Naive thymus-derived CD8-positive, alpha-beta T cell (primary cell): ENCODE results near the gene LRFN5. TPM values are rescaled to one million over a fixed set of nuclear protein-coding genes. Genes with fewer than 3 reads are reported as not detected.

Experiments
- ATAC-seq, 2 donors: fragments of 150-1000 bp; cut with Tn5 transposase in 1 of 2; sonication (Bioruptor Pico), chemical (Tn5 transposase) in 1 of 2; 1 replicate in 1 of 2; 2 replicates in 1 of 2; pipeline ENCODE4 v1.10.0; 2021; ENCODE audit warnings: mild to moderate bottlenecking in 2 of 2, moderate library complexity in 2 of 2
- POLR2A ChIA-PET: fragments of 350-600 bp; sonication (Branson Sonifier 250); formaldehyde crosslinking; loops from one replicate; lab custom pipeline; 2021; ENCODE audit warnings: antibody characterized with exemption; lab: Charles Lee
- DNase-seq, 10 donors: peaks; one replicate each; pipeline versions ENCODE4 v3.0.0 to v3.0.0-alpha.2; 2020 to 2022
- H3K27ac Mint-ChIP-seq, 10 donors: one replicate each; pipeline ENCODE4 v1.8.0; 2020 to 2022; ENCODE audit warnings: mild to moderate bottlenecking in 10 of 10, mixed read lengths in 10 of 10, moderate library complexity in 4 of 10, inconsistent platforms in 1 of 10
- H3K27me3 Mint-ChIP-seq, 5 donors: one replicate each; pipeline ENCODE4 v1.8.0; 2021 to 2022; ENCODE audit warnings: mixed read lengths in 5 of 5
- H3K36me3 Mint-ChIP-seq, 3 donors: one replicate each; pipeline ENCODE4 v1.8.0; 2020 to 2022; ENCODE audit warnings: mixed read lengths in 3 of 3, mild to moderate bottlenecking in 2 of 3, inconsistent platforms in 1 of 3
- H3K4me1 Mint-ChIP-seq, 4 donors: one replicate each; pipeline ENCODE4 v1.8.0; 2021 to 2022; ENCODE audit warnings: mixed read lengths in 4 of 4
- H3K4me3 Mint-ChIP-seq, 10 donors: one replicate each; pipeline ENCODE4 v1.8.0; 2020 to 2022; ENCODE audit warnings: mild to moderate bottlenecking in 10 of 10, mixed read lengths in 10 of 10, moderate library complexity in 6 of 10, inconsistent platforms in 1 of 10
- H3K9me3 Mint-ChIP-seq, 9 donors: one replicate each; pipeline ENCODE4 v1.8.0; 2020 to 2022; ENCODE audit warnings: mixed read lengths in 9 of 9, mild to moderate bottlenecking in 3 of 9, inconsistent platforms in 1 of 9, moderate library complexity in 1 of 9
- polyA plus RNA-seq, 3 donors: library from polyadenylated mRNA; unstranded; fragments of 300-500 nt; fragmentation: Illumina TruSeq; gene quantifications; one replicate each; pipeline ENCODE4 v1.2.3, GENCODE V29; 2021
- total RNA-seq, 8 experiments: library from RNA in 2 of 8; stranded (reverse) in 2 of 8; gene quantifications; one replicate each; pipeline ENCODE4 v1.2.3 and lab custom pipeline; 2021 to 2026

LRFN5 gene
- total and polyA plus RNA-seq, 5 experiments from 2014 or later: not detected

DNA sequence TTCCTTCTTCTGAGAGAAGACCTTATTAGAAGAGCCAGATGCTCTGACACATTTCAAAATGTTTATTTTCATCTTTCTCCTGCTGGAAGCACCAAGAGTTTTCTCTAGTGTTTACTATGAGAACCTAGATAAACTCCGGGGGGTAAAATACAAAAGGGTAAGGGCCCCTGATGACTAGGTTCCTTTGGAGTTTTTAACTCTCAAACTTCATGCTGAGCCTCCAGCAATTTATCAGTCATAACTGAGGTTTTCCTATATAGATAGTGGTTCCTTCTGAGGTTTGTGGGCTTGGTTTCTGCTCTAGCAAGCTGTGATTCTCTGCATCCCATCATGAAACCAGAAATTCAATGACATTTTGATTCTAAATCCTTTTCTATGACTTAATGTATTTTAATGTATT, 210.9 kb downstream of the LRFN5 start:
- peaks cover 1 to 14% (median 5%) of the 10 kb centered on the region in 9 donors for H3K9me3 Mint-ChIP-seq
- DNase-seq (no peak), ATAC-seq (no peak)
- H3K4me3 Mint-ChIP-seq: no peak overlapping the region
- no peaks in the 10 kb centered on the region for H3K27me3 Mint-ChIP-seq
- no peaks in the 10 kb centered on the region for H3K4me1 Mint-ChIP-seq
- H3K36me3 Mint-ChIP-seq: no peaks in the 10 kb centered on the region
- POLR2A ChIA-PET: no interaction called here
- H3K27ac Mint-ChIP-seq: no peak overlapping the region

DNA sequence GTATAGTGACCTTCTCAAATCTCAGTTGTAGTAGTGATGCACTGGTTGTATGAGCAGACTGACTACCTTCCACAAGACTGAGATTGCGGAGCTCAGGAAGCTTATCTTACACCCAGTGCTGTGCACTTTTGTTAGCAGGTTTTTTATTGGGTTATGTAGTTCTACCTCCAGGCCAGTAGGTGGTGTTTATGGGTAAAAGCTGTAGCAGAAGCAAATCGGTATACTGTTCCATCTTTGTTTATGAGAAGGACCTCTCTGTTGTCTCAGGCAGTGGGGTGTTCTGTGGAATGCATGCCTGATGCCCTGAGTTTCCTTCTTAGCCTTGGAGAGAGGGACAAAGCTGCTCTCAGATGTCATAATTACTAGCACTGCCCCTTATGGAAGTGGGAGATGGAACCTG, 217.8 kb downstream of the LRFN5 start:
- DNase-seq (no peak), ATAC-seq (no peak)
- no peaks in the 10 kb centered on the region for H3K4me1 Mint-ChIP-seq
- peaks cover 8 to 31% (median 20%) of the 10 kb centered on the region in 9 donors for H3K9me3 Mint-ChIP-seq
- peaks cover 0 to 7% (median 3%) of the 10 kb centered on the region in 3 donors for H3K36me3 Mint-ChIP-seq
- H3K27me3 Mint-ChIP-seq: no peaks in the 10 kb centered on the region
- H3K27ac Mint-ChIP-seq: no peak overlapping the region
- POLR2A ChIA-PET: no interaction called here
- no peak overlapping the region for H3K4me3 Mint-ChIP-seq

DNA sequence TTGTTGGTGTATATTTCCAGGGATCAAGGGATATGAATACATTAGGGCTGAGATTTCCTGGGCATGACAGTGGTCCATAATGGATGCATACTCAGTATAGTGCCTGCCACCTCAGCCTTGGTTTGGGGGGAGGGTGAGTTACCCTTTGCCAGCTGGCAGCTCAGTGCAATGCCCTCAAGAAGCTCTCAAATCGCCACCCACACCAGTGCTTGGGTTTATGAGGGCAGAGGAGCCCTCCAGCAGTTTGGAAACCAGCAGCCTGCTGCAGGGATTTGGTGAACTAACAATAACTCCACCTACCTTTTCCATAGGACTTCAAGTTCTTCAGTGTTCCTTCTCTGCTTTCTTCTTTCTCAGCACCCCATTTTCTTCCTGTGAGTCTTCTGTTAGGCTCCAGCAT, 218.9 kb downstream of the LRFN5 start:
- H3K27me3 Mint-ChIP-seq: no peaks in the 10 kb centered on the region
- no peak for ATAC-seq
- H3K4me1 Mint-ChIP-seq: no peaks in the 10 kb centered on the region
- peaks cover 0 to 7% (median 3%) of the 10 kb centered on the region in 3 donors for H3K36me3 Mint-ChIP-seq
- POLR2A ChIA-PET: no interaction called here
- H3K9me3 Mint-ChIP-seq: peaks cover 8 to 31% (median 20%) of the 10 kb centered on the region in 9 donors
- H3K27ac Mint-ChIP-seq: no peak overlapping the region
- H3K4me3 Mint-ChIP-seq: no peak overlapping the region
- no peak for DNase-seq

DNA sequence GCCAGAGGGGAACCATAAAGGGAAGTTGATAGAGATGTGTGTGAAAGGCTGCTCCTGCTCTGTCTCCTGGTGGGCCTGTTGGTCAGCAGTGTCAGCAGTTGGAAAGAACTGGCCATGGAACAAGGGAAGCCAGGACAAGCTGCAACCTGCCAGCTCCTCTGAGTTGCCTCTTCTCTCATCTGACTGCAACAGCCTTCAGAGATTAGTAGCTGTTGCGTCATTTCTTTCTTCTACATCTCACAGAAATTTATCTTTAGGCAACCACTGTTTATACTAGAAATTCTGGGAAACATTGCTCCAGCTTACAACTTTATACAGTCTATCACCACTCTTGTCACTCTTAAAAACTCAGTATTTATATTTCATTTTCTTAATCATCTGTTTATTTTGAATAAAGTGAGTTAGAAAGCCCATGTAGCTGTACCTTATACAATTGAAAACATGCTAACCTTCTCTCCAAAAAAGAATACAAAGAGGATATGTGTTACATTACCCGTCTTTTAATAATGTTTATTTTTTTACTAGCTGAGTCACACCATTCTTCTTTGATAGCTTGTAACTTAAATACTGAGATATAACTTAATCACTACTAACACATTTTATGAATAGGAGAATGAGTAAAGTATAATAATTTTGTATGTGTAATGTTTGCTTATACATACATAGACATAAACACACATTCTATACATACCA, 224.2 kb downstream of the LRFN5 start:
- Mint-ChIP-seq H3K27ac (no peak overlapping the region), H3K4me3 (no peak overlapping the region), H3K27me3 (peaks cover 0 to 1% (median 0%) of the 10 kb centered on the region in 5 donors), H3K36me3 (no peaks in the 10 kb centered on the region), H3K4me1 (no peaks in the 10 kb centered on the region), H3K9me3 (peaks cover 0 to 10% (median 6%) of the 10 kb centered on the region in 9 donors)
- POLR2A ChIA-PET: no interaction called here
- ATAC-seq (no peak), DNase-seq (no peak)

DNA sequence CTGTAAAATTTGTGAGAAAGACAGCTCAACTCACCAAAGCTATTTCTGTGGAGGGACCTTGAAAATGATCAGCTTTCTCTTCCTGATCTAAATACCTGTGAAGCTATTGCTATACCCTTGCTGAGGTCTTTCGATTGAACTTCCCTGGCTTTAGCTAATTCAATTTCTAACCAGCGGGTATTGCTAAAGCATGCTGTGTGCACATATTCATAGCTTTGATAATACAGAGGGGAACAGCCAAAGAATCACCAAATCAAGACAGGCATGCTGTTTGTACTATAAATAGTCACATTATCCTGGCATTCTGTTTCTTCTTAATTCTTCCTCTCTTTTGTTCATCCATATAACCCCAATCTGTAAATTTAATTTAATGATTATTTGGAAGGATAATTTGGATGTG, 233.0 kb downstream of the LRFN5 start:
- no peaks in the 10 kb centered on the region for H3K9me3 Mint-ChIP-seq

DNA sequence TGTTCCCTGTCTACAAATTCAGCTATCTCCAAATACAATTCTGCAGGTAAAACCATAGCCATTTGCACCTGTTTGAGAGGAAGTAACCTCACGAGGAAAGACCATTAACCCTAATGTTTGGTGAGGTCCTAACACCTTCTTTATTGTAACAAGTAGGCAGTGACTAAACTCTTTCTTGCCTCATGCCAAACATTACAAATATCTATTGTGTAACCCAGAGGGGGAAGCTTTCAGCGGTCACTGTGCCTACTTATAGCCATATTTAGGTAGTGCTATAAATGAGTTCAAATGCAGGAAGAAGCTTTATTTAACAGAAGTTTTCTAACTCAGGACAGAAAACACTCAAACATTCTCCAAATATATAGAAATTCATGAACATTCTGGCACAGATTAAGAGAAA, 252.7 kb downstream of the LRFN5 start:
- Mint-ChIP-seq H3K27ac (no peak overlapping the region), H3K9me3 (peaks cover 0 to 23% (median 3%) of the 10 kb centered on the region in 9 donors), H3K4me1 (no peaks in the 10 kb centered on the region), H3K27me3 (no peaks in the 10 kb centered on the region), H3K36me3 (no peaks in the 10 kb centered on the region), H3K4me3 (no peak overlapping the region)
- ATAC-seq: no peak
- no peak for DNase-seq
- POLR2A ChIA-PET: no interaction called here

More for the DNA sequence above, 233.0 kb downstream of the LRFN5 start:
- no peak for DNase-seq
- Mint-ChIP-seq H3K4me1 (no peaks in the 10 kb centered on the region), H3K27ac (no peak overlapping the region), H3K36me3 (no peaks in the 10 kb centered on the region), H3K27me3 (no peaks in the 10 kb centered on the region), H3K4me3 (no peak overlapping the region)
- ATAC-seq: no peak
- POLR2A ChIA-PET: no interaction called here

DNA sequence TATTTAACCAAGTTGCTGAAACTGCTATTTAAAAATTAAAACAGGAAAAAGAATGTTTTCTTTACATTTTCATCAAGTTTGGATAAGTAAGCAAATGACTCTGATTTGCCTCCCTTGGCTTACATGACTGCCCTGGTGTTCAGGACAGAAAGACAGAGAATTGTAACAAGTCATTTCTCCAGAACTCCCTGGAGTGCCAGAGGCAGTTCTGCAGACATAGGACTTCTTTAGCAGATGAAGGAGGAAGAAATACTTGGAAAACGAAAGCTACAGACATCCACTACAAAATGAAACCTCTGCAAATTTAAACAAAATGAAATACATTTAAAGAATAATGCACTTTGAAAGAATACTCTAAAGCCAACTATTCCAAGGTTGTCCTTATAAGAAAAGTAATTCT, 253.9 kb downstream of the LRFN5 start:
- H3K9me3 Mint-ChIP-seq: peaks cover 0 to 28% (median 0%) of the 10 kb centered on the region in 9 donors
- POLR2A ChIA-PET: no interaction called here
- ATAC-seq (no peak), DNase-seq (no peak)
- H3K27me3 Mint-ChIP-seq: no peaks in the 10 kb centered on the region
- H3K36me3 Mint-ChIP-seq: no peaks in the 10 kb centered on the region
- no peak overlapping the region for H3K4me3 Mint-ChIP-seq
- no peaks in the 10 kb centered on the region for H3K4me1 Mint-ChIP-seq
- H3K27ac Mint-ChIP-seq: no peak overlapping the region

DNA sequence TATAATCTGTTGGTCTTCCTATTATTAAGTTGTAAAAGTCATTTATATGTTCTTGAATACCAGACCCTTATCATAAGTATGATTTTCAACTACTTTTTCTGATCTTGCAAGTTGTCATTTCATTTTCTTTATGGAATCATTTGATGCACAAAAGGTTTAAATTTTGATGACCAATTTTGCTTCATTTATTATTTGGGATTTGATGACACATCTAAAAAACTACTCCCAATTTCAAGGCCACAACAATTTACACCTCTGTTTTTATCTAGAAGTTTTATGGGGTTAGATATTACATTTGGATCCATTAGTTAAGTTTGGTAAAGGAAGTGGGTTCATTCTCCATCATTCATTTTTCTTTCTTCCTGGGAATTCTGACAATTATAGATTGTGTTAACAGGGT, 259.2 kb downstream of the LRFN5 start:
- POLR2A ChIA-PET: no interaction called here
- Mint-ChIP-seq H3K27me3 (no peaks in the 10 kb centered on the region), H3K36me3 (no peaks in the 10 kb centered on the region), H3K27ac (no peak overlapping the region), H3K4me1 (no peaks in the 10 kb centered on the region), H3K4me3 (no peak overlapping the region), H3K9me3 (peaks cover 0 to 30% (median 3%) of the 10 kb centered on the region in 9 donors)
- ATAC-seq (no peak), DNase-seq (no peak)

DNA sequence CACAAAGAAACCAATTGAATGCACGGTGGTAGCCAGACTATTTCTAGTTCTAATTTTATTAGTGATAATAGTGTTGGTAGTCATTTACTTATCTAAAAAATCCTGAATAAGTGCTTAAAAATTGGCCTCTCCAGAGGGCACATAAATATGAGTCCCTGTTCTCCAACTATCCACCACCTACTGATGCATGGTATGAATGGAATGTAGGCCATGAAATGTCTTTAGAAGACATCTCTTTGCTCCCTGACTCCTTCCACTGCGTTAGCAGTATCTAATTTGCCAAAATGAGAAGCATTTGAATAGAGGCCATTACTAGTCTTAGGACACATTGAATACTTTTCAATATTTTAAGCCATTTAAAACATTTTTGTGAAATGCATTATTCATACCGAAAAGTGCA, 261.7 kb downstream of the LRFN5 start:
- ATAC-seq (no peak), DNase-seq (no peak)
- H3K9me3 Mint-ChIP-seq: peaks cover 0 to 19% (median 1%) of the 10 kb centered on the region in 9 donors
- no peaks in the 10 kb centered on the region for H3K36me3 Mint-ChIP-seq
- no peaks in the 10 kb centered on the region for H3K27me3 Mint-ChIP-seq
- H3K27ac Mint-ChIP-seq: no peak overlapping the region
- no peaks in the 10 kb centered on the region for H3K4me1 Mint-ChIP-seq
- POLR2A ChIA-PET: no interaction called here
- no peak overlapping the region for H3K4me3 Mint-ChIP-seq

DNA sequence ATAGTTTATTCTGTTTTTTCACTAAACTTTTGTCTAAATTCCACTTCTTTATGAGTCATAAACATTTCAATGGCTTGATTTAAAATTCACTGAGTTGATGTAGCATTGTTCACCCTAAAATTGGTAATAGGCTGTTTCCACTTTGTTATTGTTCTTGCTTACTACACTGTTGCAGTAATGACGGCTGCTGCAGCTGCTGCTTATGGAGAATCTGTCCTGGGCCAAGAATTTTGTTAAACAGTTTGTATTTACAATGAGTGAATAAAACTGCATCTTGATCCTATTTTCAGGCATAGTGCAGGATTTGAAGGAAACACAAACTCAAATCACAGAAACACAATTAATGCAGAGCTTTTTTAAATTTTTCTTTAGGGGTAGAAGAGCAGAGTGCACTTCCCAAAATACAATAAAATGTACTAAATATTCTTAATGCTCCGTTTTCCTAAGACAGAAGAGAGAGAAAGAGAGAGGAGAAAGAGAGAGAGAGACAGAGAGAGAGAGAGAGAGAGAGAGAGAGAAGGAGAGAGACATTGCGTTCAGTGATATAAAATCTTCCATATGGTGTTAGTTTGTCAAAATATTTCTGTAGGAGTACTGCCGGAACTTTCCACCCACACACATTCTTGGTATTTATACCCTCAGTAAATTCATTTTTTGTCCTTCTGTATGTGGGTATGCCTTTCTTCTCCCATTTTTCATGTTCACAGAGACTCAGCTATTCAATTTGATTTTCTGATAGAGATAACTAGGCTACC, 266.4 kb downstream of the LRFN5 start:
- POLR2A ChIA-PET: no interaction called here
- H3K27me3 Mint-ChIP-seq: no peaks in the 10 kb centered on the region
- ATAC-seq: no peak

DNA sequence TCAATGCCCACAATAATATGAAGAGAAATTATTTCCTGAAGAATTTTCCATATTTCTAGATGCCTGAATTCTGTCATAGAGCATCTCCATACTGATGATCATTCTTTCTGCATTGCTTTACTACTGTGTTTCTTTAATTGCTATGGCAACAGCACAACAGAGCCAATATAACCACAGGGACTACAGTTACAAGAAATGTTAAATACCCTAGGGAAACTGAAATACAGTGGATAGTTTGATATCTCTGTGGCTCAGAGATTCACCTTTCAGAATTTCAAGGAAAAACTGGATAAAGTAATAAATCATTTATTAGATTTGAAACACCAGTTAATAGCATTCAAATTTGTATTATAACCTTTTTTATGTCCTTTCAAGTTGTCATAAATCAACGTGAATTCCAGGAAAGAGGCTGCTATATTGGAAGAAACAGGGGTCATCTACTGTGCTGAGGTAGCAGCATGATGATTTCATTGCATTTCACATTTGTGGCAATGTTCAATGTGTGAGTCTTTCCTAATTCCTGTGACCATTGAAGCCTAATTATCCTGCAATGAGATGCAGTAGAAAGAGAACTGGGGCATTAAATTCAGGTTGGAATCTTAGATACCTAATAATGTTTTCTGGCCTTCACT, 267.1 kb downstream of the LRFN5 start:
- DNase-seq (no peak), ATAC-seq (no peak)
- Mint-ChIP-seq H3K4me1 (no peaks in the 10 kb centered on the region), H3K27me3 (no peaks in the 10 kb centered on the region), H3K36me3 (no peaks in the 10 kb centered on the region), H3K4me3 (no peak overlapping the region), H3K9me3 (peaks cover 0 to 7% (median 0%) of the 10 kb centered on the region in 9 donors), H3K27ac (no peak overlapping the region)
- POLR2A ChIA-PET: no interaction called here

More for the DNA sequence above, 266.4 kb downstream of the LRFN5 start:
- no peaks in the 10 kb centered on the region for H3K36me3 Mint-ChIP-seq
- no peak for DNase-seq
- H3K27ac Mint-ChIP-seq: no peak overlapping the region
- no peak overlapping the region for H3K4me3 Mint-ChIP-seq
- peaks cover 0 to 7% (median 0%) of the 10 kb centered on the region in 9 donors for H3K9me3 Mint-ChIP-seq
- H3K4me1 Mint-ChIP-seq: no peaks in the 10 kb centered on the region

DNA sequence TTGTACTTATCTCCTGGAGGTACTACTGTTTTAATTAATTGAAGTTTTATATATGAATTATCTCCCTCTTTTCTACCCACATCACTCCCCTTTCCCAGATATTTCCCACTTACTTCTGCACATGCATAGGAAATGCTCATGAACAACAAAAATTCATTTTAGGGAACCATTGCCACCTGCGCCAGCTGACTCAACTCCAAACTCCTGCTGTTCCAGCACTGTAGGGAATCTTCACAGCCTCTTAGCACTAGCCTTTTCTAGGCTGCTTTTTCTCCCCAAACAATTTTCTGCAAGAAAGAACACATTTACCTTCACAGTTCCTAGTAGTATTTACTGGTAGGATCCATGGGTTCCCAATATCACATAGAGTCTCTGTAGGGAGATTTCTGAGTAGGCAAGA, 268.4 kb downstream of the LRFN5 start:
- H3K4me3 Mint-ChIP-seq: no peak overlapping the region
- no peaks in the 10 kb centered on the region for H3K27me3 Mint-ChIP-seq
- H3K27ac Mint-ChIP-seq: no peak overlapping the region
- H3K36me3 Mint-ChIP-seq: no peaks in the 10 kb centered on the region
- ATAC-seq (no peak), DNase-seq (no peak)
- POLR2A ChIA-PET: interaction anchor here (0.5 kb wide), 1 partner anchor 34 kb away, joined by 3 read pairs; no protein-coding TSS in a partner anchor
- no peaks in the 10 kb centered on the region for H3K4me1 Mint-ChIP-seq
- peaks cover 0 to 8% (median 3%) of the 10 kb centered on the region in 9 donors for H3K9me3 Mint-ChIP-seq

DNA sequence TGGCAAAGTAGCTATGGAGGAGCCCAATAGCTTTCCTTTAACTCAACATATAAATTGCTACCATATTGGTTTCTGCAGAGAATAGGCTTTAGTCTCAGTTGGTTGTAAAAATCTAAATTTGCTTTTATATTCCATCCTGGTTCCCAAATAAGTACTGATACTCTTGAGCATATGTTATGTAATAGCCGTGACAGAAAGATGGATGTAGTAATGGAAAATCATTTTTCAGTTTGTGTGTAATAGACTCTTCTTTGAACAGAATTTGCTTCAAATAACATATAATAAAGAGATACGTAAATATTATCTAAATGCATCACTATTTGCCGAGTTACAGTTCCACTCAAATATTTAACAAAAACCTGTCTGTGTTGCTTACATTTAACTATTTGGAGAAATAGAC, 271.6 kb downstream of the LRFN5 start:
- ATAC-seq (no peak), DNase-seq (no peak)
- Mint-ChIP-seq H3K27ac (no peak overlapping the region), H3K27me3 (no peaks in the 10 kb centered on the region), H3K4me3 (no peak overlapping the region), H3K36me3 (no peaks in the 10 kb centered on the region), H3K9me3 (peaks cover 0 to 13% (median 3%) of the 10 kb centered on the region in 9 donors), H3K4me1 (no peaks in the 10 kb centered on the region)
- POLR2A ChIA-PET: no interaction called here
